ENCODE data around the gene MAL.

DNA sequence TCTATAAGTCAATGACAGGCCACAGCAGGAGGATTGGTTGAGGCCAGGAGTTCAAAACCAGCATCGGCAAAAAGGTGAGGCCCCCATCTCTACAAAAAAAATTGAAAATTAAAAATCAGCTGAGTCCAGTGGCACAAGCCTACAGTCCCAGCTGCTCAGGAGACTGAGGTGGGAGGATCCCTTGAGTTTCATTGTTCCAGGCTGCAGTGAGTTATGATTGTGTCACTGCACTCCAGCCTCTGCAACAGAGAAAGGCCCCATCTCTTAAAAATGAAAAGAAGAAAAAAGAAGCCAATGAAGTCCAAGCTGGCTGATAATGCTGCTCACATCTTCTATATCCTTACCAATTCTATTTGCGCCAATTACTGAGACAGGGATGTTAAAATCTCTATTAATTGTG lies 57.0 kb downstream of the MAL start:
- TF ChIP-seq, protein P1, sequence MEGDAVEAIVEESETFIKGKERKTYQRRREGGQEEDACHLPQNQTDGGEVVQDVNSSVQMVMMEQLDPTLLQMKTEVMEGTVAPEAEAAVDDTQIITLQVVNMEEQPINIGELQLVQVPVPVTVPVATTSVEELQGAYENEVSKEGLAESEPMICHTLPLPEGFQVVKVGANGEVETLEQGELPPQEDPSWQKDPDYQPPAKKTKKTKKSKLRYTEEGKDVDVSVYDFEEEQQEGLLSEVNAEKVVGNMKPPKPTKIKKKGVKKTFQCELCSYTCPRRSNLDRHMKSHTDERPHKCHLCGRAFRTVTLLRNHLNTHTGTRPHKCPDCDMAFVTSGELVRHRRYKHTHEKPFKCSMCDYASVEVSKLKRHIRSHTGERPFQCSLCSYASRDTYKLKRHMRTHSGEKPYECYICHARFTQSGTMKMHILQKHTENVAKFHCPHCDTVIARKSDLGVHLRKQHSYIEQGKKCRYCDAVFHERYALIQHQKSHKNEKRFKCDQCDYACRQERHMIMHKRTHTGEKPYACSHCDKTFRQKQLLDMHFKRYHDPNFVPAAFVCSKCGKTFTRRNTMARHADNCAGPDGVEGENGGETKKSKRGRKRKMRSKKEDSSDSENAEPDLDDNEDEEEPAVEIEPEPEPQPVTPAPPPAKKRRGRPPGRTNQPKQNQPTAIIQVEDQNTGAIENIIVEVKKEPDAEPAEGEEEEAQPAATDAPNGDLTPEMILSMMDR (IDR thresholded peaks at IDR 0.05) = no peak
- TF ChIP-seq EP300 (IDR thresholded peaks at IDR 0.05) (no peak), POLR2AphosphoS5 (IDR thresholded peaks at IDR 0.05) (no peak)

Measured in upper lobe of left lung (tissue), 4 donors.